DMS153 (cell line): ENCODE data around the gene MRGPRG.
A peak's percentile ranks its signal among the peaks of the same experiment; 100 is the strongest.
"Not testable (repeated sequence)": the region's sequence is repeated elsewhere in the genome, so short reads cannot be mapped to it uniquely, and the experiment has no call there.

ENCODE experiments used
- DNase-seq: peaks from one replicate; lab custom pipeline; 2025; lab: John Stamatoyannopoulos, UW

MRGPRG gene

GRCh38 chr11:3218483-3219280 is at the start of gene MRGPRG:
Gene MRGPRG, minus strand, starts transcription at chr11:3218813. Its CDS starts 0 bp downstream, at chr11:3218813.
- DNase-seq = no peak

GRCh38 chr11:3262548-3262947 is 43.9 kb upstream of the MRGPRG start:
- DNase-seq = not testable (repeated sequence)

GRCh38 chr11:3261831-3262230 is 43.2 kb upstream of the MRGPRG start:
- not testable (repeated sequence) for DNase-seq

- not testable (repeated sequence) for DNase-seq
These were observed 38.9 kb upstream of the MRGPRG start for GRCh38 chr11:3257509-3257908.

GRCh38 chr11:3255241-3255640 is 36.6 kb upstream of the MRGPRG start:
- not testable (repeated sequence) for DNase-seq

GRCh38 chr11:3254773-3255172 is 36.2 kb upstream of the MRGPRG start:
- DNase-seq = not testable (repeated sequence)

- DNase-seq = no peak
These were observed 26.5 kb upstream of the MRGPRG start for GRCh38 chr11:3245071-3245470.

- DNase-seq = no peak
These were observed 25.3 kb upstream of the MRGPRG start for GRCh38 chr11:3243880-3244279.

- no peak for DNase-seq
These were observed 18.5 kb upstream of the MRGPRG start for GRCh38 chr11:3237119-3237518.

GRCh38 chr11:3234846-3235245 is 16.2 kb upstream of the MRGPRG start:
- DNase-seq = no peak

GRCh38 chr11:3232956-3233355 is 14.3 kb upstream of the MRGPRG start:
- DNase-seq = no peak

GRCh38 chr11:3231851-3232744 is 13.5 kb upstream of the MRGPRG start, which contains the start of gene MRGPRE:
Gene MRGPRE, minus strand, starts transcription at chr11:3232417. Its CDS starts 3,618 bp downstream, at chr11:3228799.
- DNase-seq = peak; percentile 43

GRCh38 chr11:3231550-3231850 is 12.9 kb upstream of the MRGPRG start:
- no peak for DNase-seq

- no peak for DNase-seq
These were observed 12.3 kb upstream of the MRGPRG start for GRCh38 chr11:3230636-3231549.

GRCh38 chr11:3229673-3230630 is 11.3 kb upstream of the MRGPRG start:
- no peak for DNase-seq

- DNase-seq = no peak
These were observed 9.8 kb upstream of the MRGPRG start for GRCh38 chr11:3228445-3228829.

- DNase-seq = no peak
These were observed 9.2 kb upstream of the MRGPRG start for GRCh38 chr11:3227568-3228444.

- no peak for DNase-seq
These were observed 8.4 kb upstream of the MRGPRG start for GRCh38 chr11:3226846-3227567.
